Endothelial cell of hepatic sinusoid (primary cell): Measurements from ENCODE around the gene ZNF518A.

Source experiments
- in situ Hi-C: cut with HindIII; loops from 2 replicates; pipeline ENCODE4 v1.10.0; 2017; ENCODE audit warnings: low sequenced_read_pairs

ZNF518A gene

DNA sequence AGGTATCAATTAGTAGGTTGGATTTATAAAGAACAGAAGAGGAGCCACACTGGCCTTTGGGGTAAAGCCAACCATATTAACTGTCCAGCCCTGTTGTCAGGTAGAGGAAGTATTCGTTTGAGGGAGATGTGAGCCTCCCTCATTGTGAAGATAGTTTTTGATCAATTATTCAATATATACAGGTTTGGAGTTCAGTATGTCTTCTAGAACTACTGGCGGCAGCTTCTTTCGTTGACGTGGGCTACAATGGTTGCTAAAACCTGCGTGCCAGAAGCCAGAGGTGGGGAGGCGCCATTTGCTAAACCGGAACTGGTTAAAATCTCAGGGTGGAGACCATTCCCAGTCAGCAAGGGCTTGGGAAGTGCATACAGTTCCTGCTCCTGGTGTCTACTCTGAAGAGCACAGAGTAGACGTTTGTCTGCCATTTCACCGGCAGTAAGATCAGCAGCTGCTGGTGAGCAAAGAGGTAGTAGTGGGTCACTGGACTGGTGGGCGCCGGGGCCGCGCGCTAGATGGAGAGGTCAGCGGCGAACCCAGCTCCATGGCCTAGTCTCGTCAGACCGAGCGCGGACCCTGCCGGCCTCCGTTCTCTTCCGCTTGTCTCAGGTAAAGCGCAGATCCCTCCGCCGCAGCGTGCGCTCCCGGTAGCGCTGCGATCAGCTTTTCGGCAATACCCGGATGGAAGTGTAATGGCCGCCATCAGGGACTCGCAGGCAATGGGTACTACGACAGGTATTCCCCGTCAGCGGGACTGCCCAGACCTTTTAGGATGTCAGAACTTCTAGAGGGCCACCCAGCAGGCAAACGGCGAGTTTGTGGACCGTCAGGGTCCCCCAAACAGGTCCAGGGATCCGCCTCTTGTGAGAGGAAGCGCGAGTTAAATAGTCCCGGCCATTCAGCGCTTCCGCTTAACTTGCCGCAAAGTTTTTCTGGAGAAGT is at the start of gene ZNF518A:
TSS of gene ZNF518A (plus strand) at position 911 of the 939 bp plus-strand sequence. CDS start 26,026 bp downstream, outside the sequence.
- in situ Hi-C loops: no loop called here

DNA sequence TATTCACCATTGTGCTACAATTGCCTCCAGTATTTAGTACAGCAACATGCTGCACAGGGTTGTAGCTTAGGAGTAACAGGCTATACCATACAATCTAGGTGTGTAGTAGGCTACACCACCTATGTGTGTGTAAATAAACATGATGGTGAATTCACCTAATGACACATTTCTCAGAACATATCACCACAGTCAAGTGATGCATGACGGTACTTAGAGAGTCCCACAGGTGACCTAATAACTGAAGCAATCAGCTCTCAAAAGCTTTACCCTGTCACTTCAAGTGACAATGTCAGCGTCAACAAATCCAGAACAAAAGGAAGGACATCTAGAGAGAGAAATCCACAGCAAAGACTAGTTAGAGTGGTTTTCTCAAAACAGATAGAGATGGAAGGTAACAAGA is 47.9 kb upstream of the ZNF518A start:
- in situ Hi-C loops: no loop called here

DNA sequence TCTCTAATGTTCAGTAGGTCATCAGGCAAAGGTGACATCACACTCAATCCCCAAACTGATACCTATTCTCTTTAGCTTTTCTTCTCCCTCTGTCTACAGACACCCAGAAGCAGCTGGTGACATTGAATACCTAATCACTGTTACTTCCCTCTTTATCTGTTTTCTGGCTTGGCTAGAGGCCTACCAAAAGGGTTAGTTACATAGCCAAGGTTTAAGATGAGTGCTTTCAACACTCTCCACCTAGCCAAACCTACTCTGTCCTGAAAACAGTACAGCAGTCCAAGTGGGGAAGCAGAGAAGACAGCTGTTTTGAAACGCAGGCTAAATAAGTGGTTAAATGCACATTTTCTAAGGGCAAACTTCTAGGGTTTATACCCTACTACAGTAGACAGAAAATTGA is 47.3 kb upstream of the ZNF518A start:
- in situ Hi-C loops: no loop called here

- in situ Hi-C loops: no loop called here
Measured at GRCh38 chr10:96089116-96089515, 41.0 kb upstream of the ZNF518A start.

- in situ Hi-C loops: no loop called here
Measured at GRCh38 chr10:96089670-96090462, 40.2 kb upstream of the ZNF518A start.

- in situ Hi-C loops: no loop called here
Measured at GRCh38 chr10:96090463-96090800, 39.7 kb upstream of the ZNF518A start.

DNA sequence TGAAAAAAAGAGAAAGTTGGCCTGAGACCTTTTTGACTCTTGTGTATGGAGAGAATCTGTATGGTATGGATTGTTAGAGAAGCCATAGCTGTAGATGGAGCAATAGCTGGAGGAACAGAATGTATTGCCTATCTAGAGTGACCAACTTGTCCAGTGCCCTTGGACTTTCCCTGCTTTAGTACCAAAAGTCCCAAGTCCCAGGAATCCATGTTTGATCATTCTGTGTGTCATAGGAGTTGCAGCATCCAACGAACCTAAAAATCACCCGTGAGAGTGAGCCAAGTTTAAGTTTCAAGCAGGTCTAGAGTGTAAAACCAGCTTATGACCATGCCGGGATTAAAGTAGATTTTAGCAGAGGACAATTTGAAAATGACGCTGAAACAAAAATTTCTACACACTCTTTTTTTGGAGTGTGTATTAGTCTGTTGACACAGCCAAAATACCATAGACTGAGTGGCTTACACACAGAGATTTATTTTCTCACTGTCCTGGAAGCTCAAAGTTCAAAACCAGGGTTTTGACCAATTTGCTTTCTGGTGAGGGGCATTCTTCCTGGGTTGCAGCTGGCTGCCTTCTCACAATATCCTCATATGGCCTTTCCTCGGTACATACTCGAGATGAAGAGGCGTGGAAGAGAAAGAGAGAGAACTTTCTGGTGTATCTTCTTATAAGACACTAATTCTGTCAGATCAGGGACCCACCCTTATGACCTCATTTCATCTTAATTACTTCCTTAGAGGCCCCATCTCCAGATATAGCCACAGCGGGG is 36.9 kb upstream of the ZNF518A start:
- in situ Hi-C loops: no loop called here

DNA sequence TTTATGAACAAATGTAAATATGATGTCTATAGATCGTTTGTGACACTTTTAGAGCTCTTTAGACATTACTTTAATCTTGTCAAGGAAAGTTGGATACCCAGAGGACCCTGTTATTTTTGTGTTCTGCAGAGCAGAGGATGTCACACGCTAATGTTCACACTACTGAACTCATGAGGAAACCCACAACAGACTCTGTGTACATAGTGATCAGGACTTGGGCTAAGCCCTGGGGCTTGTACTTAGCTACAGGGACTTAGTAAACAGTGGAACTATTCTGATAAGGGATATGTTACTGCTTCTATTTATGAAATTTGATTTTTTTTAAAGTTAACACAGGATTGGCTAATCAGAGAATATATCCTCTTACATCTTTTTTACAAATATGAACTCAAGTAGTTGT is 36.1 kb upstream of the ZNF518A start:
- in situ Hi-C loops: no loop called here

- in situ Hi-C loops: no loop called here
Measured at GRCh38 chr10:96096958-96097357, 33.1 kb upstream of the ZNF518A start.

- in situ Hi-C loops: no loop called here
Measured at GRCh38 chr10:96097865-96098264, 32.2 kb upstream of the ZNF518A start.

DNA sequence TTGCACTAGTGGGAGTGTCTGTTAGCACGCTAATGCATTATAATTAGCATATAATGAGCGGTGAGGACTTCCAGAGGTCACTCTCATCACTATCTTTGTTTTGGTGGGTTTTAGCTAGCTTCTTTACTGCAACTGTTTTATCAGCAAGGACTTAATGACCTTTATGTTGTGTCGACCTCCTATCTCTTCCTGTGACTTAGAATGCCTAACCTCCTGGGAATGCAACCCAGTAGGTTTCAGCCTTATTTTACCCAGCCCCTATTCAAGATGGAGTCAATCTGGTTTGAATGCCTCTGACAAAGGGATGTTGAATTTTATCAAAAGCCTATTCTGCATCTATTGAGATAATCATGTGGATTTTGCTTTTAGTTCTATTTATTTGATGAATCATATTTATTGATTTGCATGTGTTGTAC is 22.5 kb upstream of the ZNF518A start:
- in situ Hi-C loops: no loop called here

DNA sequence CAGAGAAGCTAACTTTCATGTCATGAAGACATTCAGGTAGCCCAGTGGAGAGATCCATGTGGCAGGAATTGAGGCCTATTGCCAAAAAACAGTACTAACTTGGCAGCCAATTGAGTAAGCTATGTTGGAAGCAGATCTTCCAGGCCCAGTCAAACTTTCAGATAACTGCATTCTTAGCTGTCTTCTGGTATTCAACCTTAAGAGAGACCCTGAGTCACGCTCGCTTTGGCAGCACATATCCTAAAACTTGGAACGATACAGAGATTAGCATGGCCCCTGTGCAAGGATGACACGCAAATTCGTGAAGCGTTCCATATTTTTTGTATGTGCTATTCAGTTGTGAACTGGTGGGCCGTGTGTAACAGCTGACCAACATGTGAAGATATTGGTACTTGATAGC is 17.6 kb upstream of the ZNF518A start:
- in situ Hi-C loops: no loop called here

- in situ Hi-C loops: loop anchor here (5.0 kb wide), 1 partner anchor 48 kb away; no protein-coding TSS in a partner anchor
Measured at GRCh38 chr10:96118604-96119450, 11.3 kb upstream of the ZNF518A start.

DNA sequence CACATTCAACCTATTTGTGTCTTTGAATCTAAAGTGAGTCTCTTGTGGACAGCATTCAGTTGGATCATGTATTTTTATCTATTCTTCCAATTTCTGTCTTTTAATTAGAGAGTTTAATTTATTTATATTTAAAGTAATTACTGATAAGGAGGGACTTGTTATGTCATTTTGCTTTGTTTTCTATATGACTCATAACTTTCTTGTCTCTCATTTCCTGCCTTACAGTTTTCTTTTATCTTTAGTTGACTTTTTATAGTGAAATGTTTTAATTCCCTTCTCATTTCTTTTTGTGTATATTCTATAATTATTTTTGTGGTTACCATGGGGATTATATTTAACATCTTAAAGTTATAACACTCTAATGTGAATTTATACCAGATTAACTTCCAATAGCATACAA is 7.3 kb upstream of the ZNF518A start:
- in situ Hi-C loops: no loop called here

GRCh38 chr10:96124230-96125141 is 5.6 kb upstream of the ZNF518A start:
- in situ Hi-C loops: no loop called here

DNA sequence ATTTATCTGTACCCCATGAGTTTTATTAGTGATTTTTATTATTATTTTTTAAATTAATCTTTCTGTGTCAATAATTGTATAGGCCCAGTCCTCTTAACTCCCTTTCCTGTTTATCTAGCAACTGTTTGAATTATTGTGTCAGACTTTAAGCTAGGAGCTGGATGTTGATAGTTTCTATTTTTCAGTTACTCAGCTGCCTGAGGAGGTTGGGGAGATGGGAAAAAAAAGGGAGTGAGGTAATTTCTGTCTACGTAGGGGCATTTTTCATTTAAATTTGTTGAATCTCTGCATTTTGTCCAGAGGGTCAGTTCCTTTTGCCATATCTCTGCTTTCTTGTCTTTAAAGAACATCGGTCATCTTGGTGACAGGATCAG is 5.0 kb upstream of the ZNF518A start:
- in situ Hi-C loops: no loop called here

GRCh38 chr10:96130326-96130995 is 364 bp downstream of the ZNF518A start:
- in situ Hi-C loops: no loop called here

DNA sequence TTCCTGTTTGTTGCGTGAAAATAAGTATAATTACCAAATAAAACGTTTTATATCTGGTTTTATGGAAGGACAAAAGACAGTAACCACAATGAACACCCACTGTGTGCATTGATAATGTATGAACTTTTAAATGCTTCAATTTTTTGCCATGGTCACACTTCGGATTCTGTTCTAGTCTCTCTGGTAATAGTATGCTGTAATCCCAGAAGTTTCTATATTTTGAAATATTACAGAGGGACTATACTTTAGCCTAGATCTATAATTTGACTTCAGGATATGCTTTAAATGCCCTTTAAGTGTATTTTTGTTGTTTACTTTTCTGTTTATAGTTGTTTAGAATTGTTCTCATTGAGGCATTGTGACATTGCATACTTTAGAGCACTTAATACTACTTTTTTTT is 1.5 kb downstream of the ZNF518A start:
- in situ Hi-C loops: no loop called here

GRCh38 chr10:96133135-96133534 is 3.0 kb downstream of the ZNF518A start:
- in situ Hi-C loops: no loop called here
